Measurements from ENCODE around the gene SNX32.
"Not testable (repeated sequence)": the region's sequence is repeated elsewhere in the genome, so short reads cannot be mapped to it uniquely, and the experiment has no call there.

SNX32 gene

DNA sequence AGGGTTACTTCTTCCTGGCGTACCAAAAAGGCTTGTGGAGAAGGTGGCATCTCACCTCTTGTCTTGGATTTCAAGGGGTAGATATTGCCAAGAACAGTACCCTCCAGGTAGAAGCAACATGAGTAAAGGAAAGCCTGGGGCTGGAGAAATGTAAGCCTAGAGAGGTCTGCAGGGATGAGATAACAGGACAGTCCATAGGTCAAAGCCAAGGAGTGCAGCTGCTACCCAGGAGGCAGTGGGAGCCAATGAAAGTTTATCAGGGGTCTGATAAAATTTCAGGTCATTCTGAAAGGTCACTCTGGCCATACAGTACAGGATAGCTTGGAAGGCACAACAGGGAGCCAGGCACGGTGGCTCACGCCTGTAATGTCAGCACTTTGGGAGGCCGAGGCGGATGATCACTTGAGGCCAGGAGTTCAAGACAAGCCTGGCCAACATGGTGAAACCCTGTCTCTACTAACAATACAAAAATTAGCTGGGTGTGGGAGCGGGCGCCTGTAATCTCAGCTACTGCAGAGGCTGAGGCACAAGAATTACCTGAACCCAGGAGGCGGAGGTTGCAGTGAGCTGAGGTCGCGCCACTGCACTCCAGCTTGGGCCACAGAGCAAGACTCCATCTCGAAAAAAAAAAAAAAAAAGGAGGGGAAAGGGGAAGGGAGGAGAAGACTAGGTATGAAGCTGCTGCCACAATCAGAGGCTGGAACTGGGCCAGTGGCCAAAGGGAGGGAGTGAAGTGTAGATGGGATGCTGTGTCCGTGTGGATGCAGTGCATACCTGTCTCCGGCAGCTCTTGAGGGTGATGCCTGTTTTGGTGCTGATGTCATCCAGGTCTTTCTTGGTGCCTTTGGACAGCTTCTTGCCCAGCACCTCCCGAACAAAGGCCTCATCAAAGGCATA lies 53.3 kb downstream of the SNX32 start:
- no peak for DNase-seq (ENCODE audit: low spot score)

GRCh38 chr11:65887723-65888162 lies 54.0 kb downstream of the SNX32 start:
- no peak for DNase-seq (ENCODE audit: low spot score)

- DNase-seq (ENCODE audit: low spot score) = peak; percentile 95
Observed at GRCh38 chr11:65888163-65888814, 54.5 kb downstream of the SNX32 start, which contains the start of gene FIBP. FIBP (minus strand) TSS chr11:65888471; CDS start chr11:65888418, 53 bp downstream.

DNA sequence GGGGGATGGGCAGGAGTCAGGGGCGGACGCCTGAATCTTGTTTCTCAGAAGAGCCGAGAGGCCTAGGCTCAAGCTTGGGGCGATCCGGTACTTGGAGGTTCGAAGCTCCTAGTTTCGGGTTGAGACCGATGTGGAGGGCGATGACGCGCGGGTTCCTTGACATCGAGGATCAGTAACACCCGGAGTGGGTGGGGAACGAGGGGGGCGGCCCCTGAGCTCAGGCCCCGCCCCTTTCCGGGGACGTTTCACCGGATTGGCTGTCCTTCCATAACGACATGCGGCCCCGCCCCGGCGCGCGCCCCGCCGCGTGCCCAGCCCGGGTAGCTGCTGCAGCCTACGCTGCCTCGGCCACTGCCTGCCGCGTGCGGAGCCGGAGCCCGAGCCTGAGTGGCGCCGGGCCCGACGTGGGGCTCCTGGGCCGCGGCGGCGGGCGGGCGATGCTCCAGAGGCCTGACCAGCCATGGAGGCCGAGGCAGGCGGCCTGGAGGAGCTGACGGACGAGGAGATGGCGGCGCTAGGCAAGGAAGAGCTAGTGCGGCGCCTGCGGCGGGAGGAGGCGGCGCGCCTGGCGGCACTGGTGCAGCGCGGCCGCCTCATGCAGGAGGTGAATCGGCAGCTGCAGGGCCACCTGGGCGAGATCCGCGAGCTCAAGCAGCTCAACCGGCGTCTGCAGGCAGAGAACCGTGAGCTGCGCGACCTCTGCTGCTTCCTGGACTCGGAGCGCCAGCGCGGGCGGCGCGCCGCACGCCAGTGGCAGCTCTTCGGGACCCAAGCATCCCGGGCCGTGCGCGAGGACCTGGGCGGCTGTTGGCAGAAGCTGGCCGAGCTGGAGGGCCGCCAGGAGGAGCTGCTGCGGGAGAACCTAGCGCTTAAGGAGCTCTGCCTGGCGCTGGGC lies 56.8 kb downstream of the SNX32 start, which contains the start of gene CCDC85B:
Gene CCDC85B (plus strand): TSS at position 350 of the 895 bp plus-strand sequence. CDS start 111 bp downstream, at position 461.
- DNase-seq (ENCODE audit: low spot score) = peak; percentile 97

DNA sequence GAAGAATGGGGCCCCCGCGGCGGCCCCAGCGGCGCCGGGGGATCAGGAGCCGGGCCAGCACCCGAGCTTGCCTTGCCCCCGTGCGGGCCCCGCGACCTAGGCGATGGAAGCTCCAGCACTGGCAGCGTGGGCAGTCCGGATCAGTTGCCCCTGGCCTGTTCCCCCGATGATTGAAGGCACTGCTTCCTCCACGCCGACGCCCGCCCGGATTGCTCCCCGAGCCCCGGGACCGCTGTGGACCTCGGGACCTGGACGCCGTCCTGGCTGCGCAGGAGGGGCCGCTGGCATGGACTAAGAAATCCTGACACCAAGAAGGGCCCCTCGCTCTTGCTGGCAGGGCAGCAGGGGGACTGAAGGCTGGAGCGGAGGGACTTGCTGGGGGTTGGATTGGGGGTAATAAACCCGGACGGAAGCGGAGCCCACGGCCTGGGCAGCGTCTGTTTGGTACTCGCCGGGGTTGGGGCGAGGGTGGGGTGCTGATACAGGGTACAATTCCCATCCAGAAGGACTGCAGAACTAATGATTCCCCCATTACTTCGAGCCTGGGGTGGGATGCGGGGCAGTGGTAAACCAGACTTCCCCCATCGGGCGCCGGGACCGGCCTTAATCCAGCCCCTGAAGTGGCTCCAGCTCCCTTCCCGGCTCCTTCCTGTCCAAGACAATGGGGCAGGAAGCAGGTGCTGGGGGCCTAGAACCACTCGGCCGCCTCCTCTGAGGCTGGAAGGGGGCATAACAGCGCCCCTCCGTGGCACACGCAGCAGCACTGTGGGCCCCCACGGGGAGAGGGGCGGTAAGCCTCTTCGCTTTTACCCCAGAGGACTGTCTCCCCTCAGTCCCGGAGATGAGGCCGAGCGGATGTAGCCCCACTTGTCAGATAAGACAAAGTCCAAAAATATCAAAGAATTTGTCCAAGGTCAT lies 57.7 kb downstream of the SNX32 start:
- DNase-seq (ENCODE audit: low spot score) = no peak

DNA sequence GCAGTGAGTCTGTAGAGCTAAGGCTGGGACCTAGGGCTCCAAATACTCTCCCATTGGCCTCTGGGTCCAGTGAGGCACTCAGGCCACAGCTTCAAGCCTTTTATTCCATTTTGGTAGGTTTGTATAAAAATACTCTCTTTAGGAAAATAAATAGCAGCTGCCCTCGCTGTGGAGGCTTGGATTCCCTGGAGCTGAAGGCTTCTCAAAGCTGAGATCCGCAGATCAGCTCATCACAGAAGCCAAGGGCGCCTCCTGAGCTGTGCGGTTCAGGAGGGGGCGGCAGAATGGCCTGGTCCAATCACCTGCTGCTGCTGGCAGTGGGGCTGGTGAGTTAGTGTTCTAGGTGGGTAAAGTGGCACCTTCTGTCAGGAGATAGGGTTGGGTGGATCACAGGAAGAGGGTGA lies 58.4 kb downstream of the SNX32 start:
- DNase-seq (ENCODE audit: low spot score) = not testable (repeated sequence)

GRCh38 chr11:65892661-65893317 lies 59.0 kb downstream of the SNX32 start:
- no peak for DNase-seq (ENCODE audit: low spot score)

- no peak for DNase-seq (ENCODE audit: low spot score)
Observed at GRCh38 chr11:65894034-65894591, 60.4 kb downstream of the SNX32 start.

DNA sequence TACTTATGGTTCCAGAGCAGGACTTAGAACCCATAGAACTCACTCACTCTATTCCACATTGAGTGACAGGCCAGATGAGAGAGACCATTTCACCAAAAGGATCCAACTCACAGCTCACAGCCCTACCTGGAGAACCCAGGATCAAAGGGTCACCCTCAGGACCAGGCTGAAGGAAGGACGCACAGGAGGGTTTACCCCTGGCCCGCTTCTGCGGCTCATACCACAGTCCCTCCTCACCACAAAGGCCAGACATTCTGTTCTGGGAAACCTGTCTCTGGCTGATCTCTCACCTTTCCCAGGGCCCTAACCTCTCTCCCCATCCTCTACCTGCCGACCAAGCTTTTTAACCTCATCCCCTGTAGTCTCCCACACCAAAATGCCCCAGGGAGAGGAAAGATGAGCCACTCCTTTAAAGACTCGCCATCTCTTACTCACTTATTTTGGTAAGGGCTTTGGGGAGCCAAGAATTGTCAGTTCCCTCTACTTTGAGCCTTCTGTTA lies 61.8 kb downstream of the SNX32 start:
- DNase-seq (ENCODE audit: low spot score) = no peak

DNA sequence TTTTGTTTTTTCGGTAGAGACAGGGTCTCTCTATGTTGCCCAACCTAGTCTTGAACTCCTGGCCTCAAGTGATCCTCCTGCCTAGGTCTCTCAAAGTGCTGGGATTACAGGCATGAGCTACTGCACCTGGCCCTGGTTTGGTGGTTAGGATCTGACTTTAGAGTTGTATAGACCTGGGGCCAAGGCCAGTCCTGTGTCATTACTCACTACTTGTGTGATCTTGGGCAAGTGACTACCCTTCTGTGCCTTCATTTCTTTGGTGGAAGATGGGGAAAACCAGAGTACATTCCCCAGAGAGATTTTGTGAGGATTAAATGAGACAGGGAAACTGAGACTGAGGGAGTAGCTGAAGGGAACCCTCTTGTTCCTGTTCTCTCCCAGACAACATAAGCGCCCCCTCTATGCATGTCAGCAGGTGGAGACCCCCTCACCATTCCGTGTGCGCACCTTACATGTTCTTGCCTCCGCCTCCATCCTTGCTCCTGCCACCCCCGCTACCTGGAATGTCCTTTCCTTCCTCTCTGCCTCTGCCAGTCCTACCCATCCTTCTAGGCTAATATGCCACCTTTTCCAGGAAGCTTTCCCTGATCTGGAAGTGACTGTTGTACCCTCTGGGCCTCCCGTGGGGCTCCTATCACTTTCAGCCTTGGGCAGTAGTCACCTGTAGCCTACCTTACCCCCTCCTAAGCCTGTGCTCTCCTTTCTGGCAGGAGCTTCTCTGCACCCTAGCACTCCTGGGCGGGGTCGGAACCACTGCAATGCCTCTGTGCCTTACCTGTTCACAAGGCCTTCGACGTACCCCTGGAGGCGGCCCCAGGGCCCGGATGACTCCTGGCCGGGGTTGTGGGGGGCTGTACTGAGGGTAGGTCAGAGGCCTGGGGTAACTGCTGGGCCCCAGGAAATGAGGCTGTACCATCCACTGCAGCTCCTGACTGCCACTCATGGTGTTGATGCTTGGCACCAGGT lies 62.6 kb downstream of the SNX32 start:
- DNase-seq (ENCODE audit: low spot score) = no peak

- no peak for DNase-seq (ENCODE audit: low spot score)
Observed at GRCh38 chr11:65897020-65897471, 63.3 kb downstream of the SNX32 start.

GRCh38 chr11:65898656-65899355 lies 65.0 kb downstream of the SNX32 start:
- no peak for DNase-seq (ENCODE audit: low spot score)

DNA sequence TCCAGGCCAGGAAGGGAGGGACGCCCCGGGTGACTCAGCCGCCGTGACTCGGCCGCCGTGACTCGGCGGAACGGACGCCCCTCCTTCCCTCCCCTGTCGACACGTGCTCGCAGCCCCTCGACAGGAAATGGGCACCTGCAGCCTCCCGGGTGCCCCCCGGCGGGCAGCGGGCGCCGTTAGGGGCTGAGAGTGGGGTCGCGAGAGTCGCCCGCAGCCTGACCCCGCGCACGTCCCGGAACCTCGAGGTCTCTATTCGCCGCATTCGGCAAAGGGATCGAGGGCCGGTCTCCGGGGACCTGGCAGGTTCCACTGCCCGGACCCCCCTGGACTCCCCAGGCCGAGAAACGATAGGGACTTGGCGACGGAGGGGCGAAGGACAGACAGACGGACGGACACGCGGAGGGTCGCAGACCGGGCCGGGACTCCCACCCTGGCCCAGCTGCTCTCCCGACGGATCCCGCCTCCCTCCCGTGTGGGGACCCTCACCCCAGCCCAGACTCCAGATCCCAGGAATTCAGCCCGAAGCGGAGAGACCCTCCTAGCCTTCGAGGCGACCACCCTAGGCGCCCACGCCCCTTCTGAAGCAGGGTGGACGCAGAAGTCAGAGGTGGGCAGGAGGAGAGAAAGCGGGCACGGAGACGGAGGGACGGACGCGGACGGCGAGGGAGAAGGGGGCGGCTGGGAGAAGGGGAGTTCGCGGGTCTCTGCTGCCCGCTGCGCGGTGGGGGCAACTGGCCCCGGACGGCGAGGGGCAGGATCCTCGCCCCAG lies 65.8 kb downstream of the SNX32 start:
- DNase-seq (ENCODE audit: low spot score) = peak; percentile 90

DNA sequence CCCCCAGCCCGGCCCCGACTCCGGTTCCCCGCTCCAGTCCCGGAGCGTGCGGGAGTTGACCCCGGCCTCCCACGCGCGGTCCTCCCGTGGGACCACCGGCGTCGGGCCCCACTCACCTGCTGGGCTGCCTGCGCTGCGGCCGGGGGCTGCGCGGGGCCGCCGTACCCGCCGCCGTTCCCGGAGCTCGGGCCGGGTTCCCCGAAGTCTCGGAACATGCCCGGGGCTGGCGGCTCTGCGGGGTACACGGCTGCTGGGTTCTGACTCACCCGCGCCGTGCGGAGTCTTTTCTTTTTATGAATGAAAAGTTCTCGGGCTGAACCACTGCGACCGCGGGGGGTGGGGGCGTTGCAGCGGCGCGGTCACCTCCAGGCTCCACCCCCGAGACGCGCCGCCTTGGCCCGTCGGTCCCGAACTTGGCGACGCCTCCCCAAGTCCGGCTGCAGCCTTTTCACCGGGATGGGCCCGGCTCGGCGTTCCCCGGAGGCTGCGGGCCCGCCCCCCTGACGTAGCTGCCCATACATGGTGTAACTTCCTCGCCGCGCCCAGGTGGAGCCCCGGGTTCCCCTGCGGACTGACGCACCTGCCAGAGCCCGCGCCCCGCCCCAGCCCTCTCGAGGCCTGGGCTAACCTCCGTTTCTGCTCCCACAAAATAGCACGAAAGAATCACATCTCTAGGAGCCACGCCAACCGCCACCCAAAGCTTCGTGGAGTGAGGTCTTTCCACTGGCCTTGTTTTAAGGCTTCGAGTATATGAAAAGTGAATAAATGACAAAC lies 66.5 kb downstream of the SNX32 start, which contains the start of gene FOSL1:
Gene FOSL1 (minus strand): TSS at position 264 of the 774 bp plus-strand sequence. CDS start 49 bp downstream, at position 215.
- peak; percentile 96 for DNase-seq (ENCODE audit: low spot score)

DNA sequence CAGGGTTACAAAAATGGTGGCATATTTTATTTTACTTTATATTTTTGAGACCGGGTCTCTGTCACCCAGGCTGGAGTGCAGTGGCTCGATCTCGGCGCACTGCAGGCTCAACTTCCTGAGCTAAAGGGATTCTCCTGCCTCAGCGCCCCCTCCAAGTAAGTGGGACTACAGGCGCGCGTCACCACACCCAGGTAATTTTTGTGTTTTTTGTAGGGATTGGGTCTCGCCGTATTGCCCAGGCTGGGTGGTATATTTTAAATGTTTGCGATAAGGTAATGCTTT lies 67.1 kb downstream of the SNX32 start:
- DNase-seq (ENCODE audit: low spot score) = no peak

- no peak for DNase-seq (ENCODE audit: low spot score)
Observed at GRCh38 chr11:65903068-65903481, 69.3 kb downstream of the SNX32 start.

Data from hematopoietic multipotent progenitor cell treated with erythropoietin and hydrocortisone succinate and interleukin-3 and kit ligand, for 17 days (in vitro differentiated cells).